HG03520 (cell line): Measurements from ENCODE around the gene APOBEC3H.

Experiments used
- ATAC-seq: cut with Tn5 transposase; IDR thresholded peaks from one replicate; pipeline ENCODE4 v1.9.1; 2021; ENCODE audit warnings: mild to moderate bottlenecking, moderate library complexity; ENCODE audit not compliant: unreplicated experiment

Gene APOBEC3H

DNA sequence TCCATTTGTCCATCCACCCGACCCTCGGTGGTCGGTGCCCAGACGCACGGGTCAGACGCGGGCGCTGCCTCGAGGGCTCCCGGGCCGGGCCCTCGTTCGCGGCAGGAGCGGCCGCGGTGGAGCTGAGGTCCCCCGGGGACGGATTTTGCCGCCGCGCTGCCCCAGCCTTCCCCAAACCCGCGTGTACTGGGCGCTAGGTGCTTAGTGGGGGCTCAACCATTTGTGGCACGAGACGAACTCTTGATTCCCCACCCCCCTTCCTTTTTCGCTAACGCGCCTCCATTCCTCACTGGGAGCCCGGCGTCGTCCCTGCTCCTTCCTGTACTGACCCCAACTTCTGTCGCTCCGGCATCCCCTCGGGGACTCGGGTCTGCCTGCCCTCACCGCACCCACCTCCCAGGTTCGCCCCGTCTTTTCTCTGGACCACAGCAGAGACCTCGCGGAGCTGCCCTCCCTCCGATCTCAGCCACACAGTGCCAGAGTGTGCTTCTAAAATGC lies 56.2 kb downstream of the APOBEC3H start:
- no peak for ATAC-seq
